Stimulated activated CD4-positive, alpha-beta T cell treated with anti-CD3 and anti-CD28 coated beads, Interleukin-2, amount 100 ng/mL, for 4 hours (primary cell): ENCODE results near the gene TMEM150B.
A peak's percentile ranks its signal among the peaks of the same experiment; 100 is the strongest.

Source experiments
- DNase-seq: peaks from one replicate; pipeline ENCODE4 v3.0.0-alpha.2; 2020; ENCODE audit warnings: low read depth

TMEM150B gene

DNA sequence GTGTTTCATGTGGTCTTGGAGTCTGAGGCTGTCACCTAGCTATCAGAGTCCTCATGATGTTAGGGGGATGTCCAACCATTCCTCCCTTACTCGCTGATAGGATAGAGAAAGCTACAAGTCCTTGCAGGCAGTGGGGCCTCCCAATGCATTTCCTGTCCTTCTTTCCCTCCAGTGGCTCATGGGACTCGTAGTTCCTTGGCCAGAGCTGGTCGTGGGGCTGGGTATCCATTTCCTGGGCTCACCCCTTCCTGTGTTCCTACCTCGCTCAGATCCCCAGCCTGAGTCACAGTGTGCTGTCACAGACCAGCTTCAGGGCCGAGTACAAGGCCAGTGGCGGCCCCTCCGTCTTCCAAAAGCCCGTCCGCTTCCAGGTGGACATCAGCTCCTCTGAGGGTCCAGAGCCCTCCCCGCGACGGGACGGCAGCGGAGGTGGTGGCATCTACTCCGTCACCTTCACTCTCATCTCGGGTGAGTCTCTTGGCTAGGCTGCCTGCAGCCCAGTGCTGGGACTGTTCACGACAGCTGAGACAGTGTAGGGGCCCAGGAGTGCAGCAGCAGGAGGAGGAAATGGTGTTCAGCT, 19.1 kb downstream of the TMEM150B start:
- no peak for DNase-seq

DNA sequence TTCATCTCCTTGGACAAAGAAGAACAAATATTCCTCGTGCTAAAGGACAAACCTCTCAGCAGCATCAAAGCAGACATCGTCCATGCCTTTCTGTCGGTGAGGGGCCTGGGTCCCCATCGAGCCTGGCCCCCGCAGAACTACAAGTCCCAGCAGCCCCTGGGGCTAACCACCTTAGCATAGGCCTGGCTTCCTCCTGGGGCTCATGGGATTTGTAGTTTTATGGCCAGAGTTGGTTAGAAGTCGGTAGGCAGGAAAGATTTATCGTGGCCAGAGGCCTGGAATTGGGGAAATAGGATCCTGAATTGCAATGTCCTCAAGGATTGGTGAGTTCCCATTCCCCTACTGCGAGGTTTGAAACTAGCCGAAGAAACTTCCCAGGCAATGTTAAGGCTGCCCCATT, 19.6 kb downstream of the TMEM150B start:
- peak; percentile 41 for DNase-seq

DNA sequence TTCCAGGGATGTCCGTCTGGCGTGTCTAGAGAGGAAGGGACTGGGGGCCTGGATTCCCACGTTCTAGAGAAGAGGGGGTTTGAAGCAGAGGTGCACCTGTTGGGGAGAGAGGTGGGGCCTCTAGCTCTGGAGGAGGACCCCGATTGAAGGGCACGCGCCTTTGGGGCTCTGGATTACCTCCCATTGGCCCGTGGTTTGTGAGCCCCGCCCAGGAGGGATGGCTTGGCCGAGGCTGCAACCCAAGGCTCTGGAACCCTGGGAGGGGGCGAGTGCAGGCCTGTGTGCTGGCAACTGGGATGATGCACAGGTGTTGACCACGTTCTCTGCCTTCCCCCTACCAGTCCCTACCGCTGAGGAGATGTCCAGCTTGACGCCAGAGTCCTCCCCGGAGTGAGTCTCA, 20.2 kb downstream of the TMEM150B start:
- no peak for DNase-seq

DNA sequence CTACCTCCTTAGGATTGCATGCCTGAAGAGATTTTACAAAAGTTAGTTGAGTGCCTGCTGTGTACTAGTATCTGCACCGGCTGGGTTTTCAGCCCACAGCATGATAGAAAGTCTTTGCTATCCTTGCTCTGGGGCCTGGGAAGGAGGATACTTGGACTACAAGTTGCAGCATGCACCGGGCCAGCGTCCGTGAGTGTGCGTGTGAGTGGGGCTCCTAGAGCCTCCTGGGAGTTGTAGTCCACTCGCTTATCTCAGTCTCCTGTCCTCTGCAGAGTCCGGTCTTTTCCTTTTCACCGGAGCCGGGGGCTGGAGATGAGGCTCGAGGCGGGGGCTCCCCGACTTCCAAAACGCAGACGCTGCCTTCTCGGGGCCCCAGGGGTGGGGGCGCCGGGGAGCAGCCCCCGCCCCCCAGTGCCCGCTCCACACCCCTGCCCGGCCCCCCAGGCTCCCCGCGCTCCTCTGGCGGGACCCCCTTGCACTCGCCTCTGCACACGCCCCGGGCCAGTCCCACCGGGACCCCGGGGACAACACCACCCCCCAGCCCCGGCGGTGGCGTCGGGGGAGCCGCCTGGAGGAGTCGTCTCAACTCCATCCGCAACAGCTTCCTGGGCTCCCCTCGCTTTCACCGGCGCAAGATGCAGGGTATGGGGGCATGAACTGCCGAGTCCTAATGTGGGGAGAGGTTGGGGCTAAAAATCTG, 20.7 kb downstream of the TMEM150B start:
- no peak for DNase-seq

DNA sequence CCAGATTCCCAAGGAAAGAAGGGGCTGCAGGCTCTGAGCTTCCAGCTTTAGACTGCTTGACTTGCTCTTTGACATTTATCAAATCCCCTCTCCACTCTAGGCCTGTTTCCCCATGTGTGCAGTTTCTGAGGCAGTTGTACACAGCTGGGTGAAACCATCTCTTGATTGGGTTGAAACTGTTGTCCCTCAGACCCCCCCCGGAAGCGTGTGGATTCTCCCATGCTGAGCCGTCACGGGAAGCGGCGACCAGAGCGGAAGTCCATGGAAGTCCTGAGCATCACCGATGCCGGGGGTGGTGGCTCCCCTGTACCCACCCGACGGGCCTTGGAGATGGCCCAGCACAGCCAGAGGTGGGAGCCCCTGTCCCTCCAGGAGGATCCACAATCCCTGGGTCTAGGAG, 21.7 kb downstream of the TMEM150B start:
- no peak for DNase-seq

DNA sequence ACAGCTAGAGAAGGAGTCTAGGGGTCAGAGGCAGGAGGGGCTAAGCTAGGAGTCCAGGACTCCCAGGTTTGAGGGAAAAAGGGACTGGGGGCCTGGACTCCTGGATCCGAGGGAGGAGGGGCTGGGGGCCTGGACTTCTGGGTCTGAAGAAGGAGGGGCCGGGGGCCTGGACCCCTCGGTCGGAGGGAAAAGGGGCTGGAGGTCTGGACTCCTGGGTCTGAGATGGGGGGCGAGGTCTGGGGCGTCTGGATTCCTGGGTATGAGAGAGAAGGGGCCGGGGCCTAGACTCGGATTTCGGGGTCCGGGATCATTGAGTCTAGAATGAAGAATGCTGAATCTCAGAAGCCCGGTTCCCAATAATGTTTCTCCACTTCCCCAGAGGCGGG, 22.8 kb downstream of the TMEM150B start:
- no peak for DNase-seq

DNA sequence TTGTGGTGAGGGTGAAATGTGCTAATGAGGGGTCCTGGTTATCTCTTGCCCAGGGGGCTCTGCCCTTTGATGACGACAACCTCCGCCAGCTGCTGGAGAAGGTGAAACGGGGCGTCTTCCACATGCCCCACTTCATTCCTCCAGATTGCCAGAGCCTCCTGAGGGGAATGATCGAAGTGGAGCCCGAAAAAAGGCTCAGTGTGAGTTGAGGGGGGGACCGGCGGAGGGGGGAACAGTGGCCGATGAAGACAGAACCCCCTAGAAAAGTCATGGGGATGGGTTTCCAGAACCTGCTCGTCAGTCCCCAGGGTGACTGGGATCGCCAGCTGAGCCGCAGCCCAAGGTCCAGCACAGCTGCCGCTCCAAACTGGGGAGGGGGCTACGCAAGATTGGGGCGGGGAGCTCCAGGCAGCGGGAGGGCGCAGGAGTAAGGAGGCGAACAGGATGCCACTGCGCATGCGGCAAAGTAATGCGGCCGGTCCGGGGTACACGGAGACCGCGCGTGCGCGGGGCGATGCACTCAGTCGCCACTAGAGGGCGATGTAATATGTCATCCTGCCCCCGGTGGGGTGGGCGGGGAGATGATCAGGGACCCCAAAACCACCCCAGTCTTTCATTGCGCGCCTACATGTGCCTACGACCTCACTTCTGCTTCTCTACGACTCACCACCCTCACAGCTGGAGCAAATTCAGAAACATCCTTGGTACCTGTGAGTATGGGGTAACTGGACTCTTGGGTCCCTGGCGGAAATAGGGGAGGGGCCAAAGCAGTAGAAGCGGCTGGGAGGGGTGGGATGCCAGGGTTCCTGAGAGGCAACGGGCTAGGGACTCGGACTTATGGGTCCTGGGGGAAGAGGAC, 23.5 kb downstream of the TMEM150B start:
- peak; percentile 92 for DNase-seq

DNA sequence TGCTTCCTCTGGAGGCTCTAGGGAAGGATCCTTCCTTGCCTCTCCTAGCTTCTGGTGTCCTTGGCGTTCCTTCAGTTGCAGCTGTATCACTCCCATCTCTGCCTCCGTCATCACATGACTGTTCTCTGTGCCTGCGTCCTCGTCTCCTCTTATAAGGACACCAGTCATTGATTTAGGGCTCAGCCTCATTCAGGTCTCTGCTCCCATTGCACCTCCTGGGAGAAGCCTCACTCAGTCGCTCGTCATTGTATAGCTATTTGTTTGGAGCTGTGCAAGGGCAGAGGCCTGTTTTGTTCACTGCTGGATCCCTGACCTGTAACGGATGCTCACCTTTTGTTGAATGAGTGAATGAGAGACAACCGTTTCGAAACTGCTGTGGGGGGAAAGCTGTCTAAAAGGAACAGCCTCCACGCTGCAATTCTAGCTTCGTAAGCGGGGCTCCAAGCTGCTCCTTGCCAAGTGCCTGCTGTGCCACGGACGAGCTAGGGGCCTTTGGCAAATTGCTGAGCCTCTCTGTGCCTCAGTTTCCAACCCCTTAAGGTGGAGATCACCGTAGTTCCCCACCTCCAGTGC, 24.2 kb downstream of the TMEM150B start:
- DNase-seq, result no peak

DNA sequence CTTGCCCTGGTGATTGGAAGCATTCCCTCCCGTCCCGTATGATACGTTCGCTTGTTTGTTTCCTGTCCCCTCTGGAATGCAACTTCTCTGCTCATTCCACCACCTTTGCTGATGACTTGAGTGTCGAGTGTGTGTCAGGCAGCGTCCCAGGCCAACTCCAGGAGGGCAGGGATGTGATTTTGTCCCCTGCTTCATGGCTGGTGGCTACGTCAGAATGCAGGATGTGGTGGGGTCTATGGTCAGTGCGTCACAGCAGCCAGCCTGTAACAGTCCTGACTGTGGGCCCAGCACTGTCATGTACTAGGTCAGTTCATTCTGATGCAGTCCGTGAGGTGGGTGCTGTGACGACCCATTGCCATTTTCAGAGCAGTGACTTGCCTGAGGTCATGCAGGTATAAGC, 25.1 kb downstream of the TMEM150B start:
- no peak for DNase-seq

DNA sequence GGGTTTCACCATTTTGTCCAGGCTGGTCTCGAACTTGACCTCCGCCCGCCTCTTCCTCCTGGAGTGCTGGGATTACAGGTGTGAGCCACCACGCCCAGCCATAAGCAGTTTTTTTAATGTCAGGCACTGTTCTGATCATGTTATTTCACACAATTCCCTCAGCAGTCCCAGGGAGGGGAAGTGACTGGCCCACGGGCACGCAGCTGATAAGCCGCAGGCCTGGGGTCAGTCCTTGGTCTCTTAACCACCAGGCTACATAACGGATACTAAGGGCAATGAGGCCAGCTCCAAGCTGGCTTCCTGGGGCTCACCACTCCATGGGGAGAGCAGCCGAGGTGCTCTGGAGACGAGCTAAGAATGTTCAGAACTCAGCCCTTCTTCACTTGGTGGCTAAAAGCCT, 27.9 kb downstream of the TMEM150B start:
- DNase-seq, result no peak

DNA sequence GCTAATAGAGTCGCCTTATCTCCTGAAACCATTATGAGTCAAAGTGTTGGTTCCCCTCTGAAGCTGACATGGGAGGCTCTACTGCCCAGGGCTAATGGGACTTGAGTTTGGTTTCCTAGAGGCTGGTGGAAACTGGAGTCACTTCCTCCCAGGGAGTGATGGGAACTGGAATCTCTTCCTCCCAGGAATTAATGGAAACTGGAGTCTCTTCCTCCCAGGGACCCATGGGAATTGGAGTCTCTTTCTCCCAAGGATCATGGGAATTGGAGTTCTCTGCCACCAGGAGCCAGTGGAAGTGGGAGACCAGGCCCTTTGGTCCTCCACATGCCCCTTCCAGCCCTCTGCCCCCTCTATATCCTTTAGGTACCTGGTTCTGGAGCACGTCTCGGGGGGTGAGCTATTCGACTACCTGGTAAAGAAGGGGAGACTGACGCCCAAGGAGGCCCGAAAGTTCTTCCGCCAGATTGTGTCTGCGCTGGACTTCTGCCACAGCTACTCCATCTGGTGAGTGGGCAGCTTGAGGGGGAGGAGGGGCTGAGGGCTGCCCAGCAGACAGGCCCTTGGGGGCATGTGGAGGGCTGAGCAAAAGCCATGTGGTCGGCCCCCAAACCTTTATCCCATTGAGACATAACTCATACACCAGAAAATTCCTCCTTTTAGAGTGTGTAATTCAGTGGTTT, 35.9 kb downstream of the TMEM150B start:
- DNase-seq, result no peak

DNA sequence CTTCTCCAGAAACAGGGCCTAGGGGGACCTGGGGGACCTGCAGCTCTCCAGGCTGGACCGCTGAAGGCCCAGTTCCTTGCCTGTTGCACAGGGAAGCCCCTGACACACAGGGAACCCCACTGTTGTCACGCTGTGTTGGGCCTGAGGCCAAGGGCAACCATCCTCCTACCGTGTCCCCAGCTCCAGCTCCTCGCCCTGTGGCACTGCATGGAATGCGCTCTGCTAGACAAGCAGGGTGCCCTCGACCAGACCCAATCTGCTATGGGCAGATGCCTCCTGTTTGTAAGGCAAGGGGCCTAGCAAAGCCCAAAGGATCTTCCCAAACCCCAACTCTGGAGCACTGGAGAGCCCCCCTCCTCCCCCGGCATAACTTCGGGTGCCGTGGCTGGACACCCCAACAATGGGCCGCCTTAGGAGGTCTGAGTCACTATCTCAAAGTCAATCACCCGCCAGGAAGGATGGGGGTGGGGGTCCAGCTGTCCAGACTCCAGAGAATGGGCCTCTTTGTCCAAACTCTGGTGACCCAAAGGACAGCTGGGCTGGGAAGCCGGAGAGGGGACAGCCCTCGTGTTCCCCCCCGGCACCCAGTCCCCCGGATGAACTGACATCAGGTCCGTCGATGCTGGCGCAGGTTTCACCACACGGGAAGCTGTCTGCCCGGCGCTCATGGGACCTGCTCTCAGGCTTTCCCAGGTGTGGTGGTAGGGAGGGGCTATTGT, 37.6 kb downstream of the TMEM150B start:
- no peak for DNase-seq

DNA sequence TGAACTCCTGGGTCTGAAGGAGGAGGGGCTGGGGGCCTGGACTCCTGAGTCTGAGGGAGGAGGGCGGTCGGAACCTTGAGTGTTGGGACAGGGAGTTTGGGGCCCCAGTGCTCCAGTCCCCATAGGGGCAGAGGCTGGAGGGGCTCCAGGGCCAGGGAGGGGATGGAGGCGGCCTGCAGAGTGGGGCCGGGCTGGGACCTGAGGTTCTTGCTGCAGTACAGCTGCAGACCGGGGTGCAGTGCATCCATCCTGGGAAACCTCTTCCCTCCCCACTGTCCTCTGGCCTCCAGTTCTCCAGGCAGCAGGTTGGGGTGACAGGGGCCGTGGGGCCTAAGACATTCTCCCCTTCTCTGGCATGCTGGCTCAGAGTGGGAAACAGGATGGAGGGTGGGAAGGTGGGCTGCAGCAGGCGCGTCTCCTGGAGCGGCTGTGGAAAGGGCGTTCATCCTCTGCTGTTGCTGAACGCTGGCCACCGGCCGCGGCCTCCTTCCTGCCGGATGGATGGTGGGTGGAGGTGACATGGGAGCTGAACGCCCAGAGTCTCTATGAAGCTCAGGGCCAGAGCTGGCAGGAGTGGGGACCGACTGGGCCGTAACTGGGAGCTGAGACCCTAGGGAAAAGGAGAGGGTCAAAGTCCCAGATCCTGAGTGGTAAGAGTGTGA, 39.8 kb downstream of the TMEM150B start:
- DNase-seq, result no peak

DNA sequence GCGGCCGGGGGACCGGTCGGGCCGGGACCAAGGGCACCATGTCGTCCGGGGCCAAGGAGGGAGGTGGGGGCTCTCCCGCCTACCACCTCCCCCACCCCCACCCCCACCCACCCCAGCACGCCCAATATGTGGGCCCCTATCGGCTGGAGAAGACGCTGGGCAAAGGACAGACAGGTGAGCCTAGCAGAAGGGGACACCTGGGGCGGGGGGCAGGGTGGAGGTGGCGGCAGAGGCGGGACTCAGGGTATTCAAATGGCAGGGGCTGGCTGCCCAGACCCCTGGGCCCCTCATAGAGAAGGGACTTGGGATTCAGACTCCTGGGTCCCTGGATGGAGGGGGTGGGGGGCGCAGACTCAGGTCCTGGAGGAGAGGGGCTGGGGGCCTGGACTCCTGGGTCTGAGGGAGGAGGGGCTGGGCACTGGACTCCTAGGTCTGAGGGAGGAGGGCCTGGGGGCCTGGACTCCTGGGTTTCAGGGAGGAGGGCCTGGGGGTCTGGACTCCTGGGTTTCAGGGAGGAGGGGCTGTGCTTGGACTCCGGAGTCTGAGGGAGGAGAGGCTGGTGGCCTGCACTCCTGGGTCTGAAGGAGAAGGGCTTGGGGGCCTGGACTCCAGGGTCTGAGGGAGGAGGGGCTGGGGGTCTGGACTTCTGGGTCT, 40.6 kb downstream of the TMEM150B start:
- no peak for DNase-seq

DNA sequence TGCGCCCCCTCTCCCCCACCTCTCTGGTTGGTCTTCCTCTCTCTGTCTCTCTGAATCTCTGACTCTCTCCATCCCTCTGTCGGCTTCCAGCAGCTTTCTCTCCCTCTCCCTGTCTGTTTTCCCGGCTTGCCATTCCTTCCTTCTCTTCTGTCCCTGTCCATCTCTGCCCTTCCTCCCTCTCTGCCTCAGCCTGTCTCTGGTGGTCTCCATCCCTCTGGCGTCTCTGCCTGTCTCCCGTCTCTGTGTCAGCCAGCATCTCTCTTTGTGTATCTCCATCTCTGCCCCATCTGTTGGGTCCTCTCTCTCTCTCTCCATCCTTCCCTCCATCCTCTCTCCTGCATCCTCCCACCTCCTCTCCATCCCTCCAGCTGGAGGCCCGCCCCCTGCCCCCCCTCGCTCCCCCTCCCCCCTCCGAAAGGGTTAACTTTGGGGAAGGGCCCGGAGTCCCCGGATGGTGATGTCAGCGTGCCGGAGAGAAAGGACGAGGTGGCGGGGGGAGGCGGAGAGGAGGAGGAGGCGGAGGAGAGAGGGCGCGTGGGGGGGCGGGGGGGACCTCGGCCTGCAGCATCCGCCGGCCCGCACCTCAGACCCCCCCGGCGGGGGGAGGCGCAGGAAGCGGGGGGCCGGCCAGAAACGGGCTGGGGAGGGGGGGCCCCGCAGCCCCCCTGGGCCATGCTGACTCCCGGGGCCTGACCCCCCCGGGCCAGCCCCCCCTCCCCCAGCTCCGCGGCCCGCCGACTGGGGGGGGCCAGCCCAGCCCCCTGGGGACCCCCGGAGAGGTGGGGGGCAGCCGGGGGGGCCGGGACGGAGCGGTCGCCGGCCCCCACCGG, 41.4 kb downstream of the TMEM150B start, which contains the start of gene BRSK1:
Gene BRSK1 (plus strand): TSS at position 450 of the 830 bp plus-strand sequence. CDS start 446 bp downstream, outside the sequence.
- peak; percentile 51 for DNase-seq

DNA sequence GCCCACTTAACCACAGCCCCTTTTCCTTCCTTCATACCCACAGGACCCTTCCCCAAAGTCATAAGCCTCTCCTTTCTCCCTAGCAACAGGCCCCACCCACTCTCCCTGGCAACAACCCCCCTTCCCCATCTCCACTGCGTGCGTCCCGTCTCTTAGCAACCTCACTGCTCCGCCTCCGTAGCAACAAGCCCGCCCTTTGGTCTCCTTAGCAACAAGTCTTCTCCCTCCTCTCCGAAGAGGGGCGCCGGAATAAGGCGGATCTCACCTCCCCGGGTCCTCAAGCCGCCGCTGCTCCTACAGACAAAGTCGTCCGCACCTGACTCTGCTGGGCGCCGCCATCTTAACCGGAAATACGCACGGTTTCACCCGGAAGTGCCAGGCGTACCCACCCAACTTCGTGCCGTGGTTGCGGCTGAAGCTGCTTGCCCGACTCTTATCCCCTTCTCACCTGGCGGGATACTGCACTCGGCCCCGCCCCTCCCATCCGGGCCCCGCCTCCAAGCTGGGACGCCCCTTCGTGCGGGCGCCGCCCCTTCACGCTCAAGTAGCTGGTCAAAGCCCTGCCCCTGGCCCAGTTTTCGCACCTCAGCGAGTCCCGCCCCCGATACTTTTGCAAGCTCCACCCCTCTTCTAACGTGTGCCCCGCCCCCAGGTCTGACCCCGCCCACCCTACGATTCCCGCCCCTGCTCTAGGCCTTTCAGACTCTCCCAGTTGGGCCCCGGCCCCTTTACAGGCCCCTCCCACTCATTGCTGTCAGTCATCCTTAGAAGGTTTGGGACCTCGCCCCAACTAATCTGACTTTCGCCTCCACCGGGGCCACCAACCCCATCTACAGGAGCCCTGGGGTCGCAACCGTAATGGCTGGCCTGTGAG, 45.1 kb downstream of the TMEM150B start, which contains the start of gene HSPBP1:
Gene HSPBP1 (minus strand): TSS at position 341 of the 874 bp plus-strand sequence. CDS start 502 bp downstream, outside the sequence.
- DNase-seq, result peak; percentile 90

DNA sequence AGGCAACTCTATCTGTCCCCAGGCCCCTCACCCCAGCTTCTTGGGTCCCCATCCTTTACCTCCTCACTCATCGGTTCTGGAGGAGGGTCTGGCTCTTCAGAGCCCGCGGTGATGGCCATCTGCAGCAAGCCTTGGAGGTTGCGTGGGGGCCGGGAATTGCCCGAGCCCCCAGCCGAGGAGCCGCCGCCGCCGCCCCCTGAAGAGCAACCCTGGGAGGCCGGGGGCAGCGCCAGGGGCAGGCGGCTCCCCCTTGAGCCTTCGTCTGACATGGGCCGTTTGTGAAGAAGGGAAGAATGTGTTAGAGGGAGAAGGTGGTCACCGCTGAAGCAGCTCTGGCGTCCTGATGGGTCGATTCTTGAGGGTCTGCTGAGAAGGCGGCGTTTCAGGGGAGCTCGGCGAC, 45.8 kb downstream of the TMEM150B start:
- no peak for DNase-seq
